HG02571 (cell line): ENCODE data around the gene SST.

Experiments used
- ATAC-seq: cut with Tn5 transposase; IDR thresholded peaks from one replicate; pipeline ENCODE4 v1.9.1; 2021; ENCODE audit warnings: mild to moderate bottlenecking, moderate library complexity; ENCODE audit not compliant: unreplicated experiment

The SST gene

DNA sequence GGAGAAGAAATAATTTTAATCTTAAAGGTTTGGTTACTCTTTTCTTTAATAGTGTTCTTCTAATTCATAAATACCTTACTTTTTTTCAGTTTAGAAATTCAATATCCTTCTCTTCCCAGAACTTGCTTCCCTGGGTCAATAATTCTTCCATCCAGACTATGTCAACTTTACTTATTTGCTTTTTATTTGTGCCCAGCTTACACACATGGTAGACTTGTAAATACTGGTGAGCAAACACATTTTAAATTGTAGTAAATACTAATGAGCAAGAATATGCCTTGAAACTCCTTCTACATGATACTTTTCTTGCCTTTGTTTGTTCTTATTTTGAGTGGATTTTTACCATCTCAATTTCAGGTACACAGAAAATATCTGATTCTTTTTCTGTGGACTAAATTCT, 33.7 kb downstream of the SST start:
- ATAC-seq: no peak

DNA sequence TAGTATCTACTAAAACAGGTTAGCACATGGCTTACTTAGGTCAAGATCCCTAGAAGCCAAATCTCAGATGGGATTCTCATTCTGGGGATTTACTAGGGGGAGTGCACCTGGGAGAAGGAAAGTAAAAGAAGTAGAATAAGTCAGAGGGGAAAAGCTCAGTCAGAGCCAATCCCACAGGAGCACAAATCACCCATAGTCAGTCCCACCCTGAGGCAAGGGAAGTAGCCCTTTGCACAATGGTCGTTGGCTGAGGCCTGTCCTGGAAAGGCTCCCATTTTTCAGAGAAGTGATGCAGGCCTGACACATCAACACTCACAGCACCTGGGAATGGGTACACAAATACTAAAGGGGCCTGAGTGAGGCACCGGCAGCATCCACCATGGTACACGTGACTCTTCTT, 39.8 kb downstream of the SST start:
- ATAC-seq: no peak

DNA sequence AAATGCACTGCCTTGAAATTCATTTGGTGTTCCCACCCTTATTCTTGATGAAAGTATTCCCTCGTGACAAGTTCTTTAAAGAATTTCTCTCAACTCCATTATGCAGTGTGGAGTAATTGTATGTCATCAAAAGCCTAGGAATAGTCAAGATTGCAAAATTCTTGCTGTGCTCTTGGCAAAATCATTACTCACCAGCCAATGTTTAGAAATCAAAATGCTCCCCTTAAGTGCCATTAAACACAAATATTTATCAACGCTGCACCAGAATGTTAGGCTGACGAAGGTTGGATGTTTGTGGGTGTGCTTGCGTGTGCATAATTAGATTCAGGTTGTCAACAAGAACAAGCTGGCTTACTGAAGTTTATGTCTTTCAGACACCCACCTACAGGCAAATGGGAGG, 40.5 kb downstream of the SST start:
- no peak for ATAC-seq

DNA sequence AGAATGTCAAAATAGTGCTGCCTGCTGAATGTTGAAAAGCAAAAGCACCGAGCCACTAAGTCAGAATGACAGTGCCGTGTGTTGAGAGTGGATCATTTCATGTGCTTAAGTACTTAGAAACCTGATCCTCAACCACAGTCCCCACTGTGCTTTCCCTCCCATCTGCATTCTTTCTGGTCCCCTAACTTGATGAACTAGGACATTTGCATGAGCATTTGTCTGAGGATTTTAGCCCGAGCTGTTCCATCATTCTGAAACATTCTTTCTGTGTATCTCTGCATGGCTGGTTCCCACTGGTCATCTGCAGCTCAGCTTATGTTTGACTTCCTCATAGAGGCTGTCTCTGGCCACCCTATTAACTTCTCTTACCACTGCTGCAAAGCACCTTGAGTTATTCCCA, 42.0 kb downstream of the SST start:
- no peak for ATAC-seq

DNA sequence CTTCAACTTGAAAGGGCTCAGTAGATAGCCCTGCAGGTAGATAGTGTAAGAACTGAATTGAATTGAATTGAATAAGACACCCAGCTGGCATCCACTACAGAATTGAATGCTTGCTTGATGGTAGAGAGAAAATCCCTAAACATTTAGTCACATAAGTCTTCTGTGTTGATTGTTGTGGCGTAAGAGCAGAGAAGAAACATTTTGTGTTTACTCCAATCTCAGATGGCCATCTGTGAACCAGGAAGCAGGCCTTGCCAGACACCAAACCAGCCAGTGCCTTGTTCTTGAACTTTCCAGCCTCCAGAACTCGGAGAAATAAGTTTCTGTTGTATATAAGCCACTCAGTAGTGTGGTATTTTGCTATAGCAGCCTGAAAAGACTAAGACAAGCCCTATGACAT, 43.6 kb downstream of the SST start:
- no peak for ATAC-seq

DNA sequence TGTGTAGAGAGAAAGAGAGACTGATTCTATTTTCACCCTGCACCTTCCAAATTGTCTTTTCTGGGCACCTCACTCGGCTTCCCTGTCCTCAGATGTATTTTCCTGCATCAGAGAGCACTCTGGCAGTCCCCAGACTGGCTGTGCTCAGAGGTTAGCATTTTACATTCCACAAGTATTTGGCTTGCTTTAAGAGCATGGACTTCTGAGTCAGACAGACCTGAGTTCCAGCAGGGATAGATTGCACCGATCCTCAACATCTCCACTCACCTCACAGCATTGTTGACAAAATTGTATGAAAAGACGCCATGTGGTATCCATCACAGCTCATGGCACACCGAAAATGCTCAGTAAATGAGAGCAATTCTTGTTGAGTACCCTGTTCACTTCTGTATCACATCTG, 45.6 kb downstream of the SST start:
- no peak for ATAC-seq

DNA sequence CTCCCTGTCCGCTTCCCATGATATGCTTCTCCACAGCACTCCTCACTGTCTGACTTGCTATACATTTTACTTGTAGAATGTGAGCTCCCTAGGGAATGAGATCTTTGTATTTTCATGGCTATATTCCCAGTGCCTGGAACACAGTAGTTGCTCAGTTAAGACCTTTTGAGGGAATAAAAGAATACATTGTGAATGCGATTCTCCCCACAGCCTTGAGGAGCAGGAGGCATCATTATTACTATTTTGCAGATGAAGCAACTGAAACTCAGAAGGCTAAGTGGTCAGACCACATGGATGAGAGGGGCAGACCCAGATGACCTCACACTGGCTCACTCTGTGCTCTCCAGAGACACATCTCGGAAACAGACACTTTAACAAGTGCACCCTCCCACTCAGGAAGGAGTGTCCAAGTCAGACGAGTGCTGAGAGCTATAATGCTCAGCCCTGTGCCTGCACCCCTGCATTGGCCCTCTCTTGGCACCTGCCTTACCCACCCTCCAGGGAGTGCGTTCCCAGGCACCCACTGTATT, 46.8 kb downstream of the SST start:
- ATAC-seq: no peak

DNA sequence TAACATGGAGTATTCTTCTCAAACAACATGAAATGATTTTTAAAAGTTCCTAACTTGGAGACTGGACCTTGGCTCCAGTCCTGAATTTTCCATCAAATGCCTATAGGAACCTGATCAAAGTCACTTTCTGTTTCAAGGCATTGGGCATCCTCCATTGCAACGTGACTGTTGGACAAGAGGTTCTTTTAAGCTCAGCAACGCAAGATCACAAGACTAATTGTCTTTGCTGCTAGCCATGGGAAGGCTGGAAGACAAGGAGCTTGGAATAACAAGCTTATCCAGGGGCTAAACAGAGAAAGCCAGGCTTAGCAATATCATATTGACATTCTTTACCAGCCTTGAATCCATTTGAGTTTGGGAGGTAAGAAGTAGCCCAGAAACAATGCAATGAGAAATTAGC, 48.3 kb downstream of the SST start:
- ATAC-seq: no peak

DNA sequence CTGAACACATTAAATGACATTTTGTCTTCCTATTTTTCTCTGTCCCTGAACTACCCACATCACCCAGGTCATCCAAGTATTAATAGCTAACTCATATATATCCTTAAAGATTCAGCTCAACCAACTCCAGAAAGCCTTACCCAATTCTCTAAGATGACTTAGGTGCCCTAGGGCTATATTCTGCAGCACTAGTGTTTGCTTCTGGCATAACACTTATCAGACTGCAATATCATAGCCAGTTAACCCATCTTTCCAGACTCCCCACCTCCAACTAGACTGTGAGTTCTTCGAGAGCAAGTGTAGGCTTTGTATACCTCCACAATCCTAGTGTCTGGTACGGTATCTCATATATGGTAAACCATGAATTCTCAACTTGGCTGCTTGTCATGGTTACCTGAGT, 50.7 kb downstream of the SST start:
- no peak for ATAC-seq
